Astrocyte of the spinal cord (primary cell): ENCODE results near the gene IL18RAP.

Experiments
- DNase-seq: peaks from one replicate; pipeline ENCODE4 v3.0.0; 2011; ENCODE audit warnings: low read depth, low spot score
- H3K4me3 ChIP-seq: 2 replicates; pipeline ENCODE4 v1.5.1; 2011; ENCODE audit warnings: low read depth, mild to moderate bottlenecking, low read length, moderate library complexity
- CTCF ChIP-seq: IDR thresholded peaks from 2 replicates; pipeline ENCODE4 v1.5.1; 2012; ENCODE audit warnings: low read depth, mild to moderate bottlenecking, low read length, inconsistent platforms
- in situ Hi-C: cut with HindIII; loops from 2 replicates; pipeline ENCODE4 v1.10.0; 2017; ENCODE audit warnings: low sequenced_read_pairs

Gene IL18RAP

GRCh38 chr2:102486941-102487702, 64.2 kb downstream of the IL18RAP start:
- DNase-seq = no peak
- in situ Hi-C loops = no loop called here
- H3K4me3 ChIP-seq = no peak overlapping the region
- TF ChIP-seq CTCF = no peak

- H3K4me3 ChIP-seq = no peak overlapping the region
- no peak for TF ChIP-seq CTCF
- peak; percentile 62 for DNase-seq
- in situ Hi-C loops = no loop called here
These were observed 65.0 kb downstream of the IL18RAP start for GRCh38 chr2:102487761-102488462.

- no peak for DNase-seq
- no peak for TF ChIP-seq CTCF
- in situ Hi-C loops = no loop called here
- H3K4me3 ChIP-seq = no peak overlapping the region
These were observed 66.7 kb downstream of the IL18RAP start for GRCh38 chr2:102489646-102490045.

- no peak for DNase-seq
- H3K4me3 ChIP-seq = no peak overlapping the region
- TF ChIP-seq CTCF = no peak
- in situ Hi-C loops = no loop called here
These were observed 69.0 kb downstream of the IL18RAP start for GRCh38 chr2:102492006-102492405.

GRCh38 chr2:102494570-102494969, 71.6 kb downstream of the IL18RAP start:
- TF ChIP-seq CTCF = no peak
- DNase-seq = no peak
- no peak overlapping the region for H3K4me3 ChIP-seq
- in situ Hi-C loops = no loop called here

- no peak for TF ChIP-seq CTCF
- no peak overlapping the region for H3K4me3 ChIP-seq
- DNase-seq = no peak
- in situ Hi-C loops = no loop called here
These were observed 75.5 kb downstream of the IL18RAP start for GRCh38 chr2:102498414-102498813.
